HG02970 (cell line): ENCODE data around the gene SH2D7.

Experiments used
- ATAC-seq: cut with Tn5 transposase; IDR thresholded peaks from one replicate; pipeline ENCODE4 v1.9.1; 2021; ENCODE audit warnings: mild to moderate bottlenecking, moderate library complexity, moderate number of reproducible peaks; ENCODE audit not compliant: unreplicated experiment, low FRiP score

The SH2D7 gene

DNA sequence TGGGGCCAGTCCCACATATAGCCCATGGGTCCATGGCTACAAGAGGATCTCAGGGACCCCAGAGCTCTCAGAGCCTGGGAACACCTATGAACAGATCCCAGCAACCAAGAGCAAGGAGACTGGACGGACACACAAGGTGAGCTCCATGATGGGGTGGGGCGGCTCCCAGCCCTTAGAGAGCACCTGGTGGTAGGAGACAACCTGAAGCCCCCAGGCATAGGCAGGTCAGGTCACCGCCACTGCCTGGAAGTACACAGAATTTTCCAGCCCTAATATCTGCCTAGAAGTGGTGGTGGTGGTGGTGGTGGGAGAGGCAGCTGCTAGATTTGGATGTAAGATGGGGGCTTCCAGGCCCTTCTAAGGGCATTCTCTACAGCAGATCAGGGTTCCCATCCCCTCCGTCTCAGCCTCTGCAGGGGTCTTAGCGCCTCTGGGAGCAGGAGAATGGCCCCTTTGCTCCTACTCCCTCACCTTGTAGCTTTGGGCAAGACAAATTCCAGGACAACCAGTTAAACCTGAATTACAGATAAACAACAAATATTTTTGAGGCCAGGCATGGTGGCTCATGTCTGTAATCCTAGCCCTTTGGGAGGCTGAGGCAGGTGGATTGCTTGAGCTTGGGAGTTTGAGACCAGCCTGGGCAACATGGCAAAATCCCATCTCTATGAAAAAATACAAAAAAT lies 9.2 kb downstream of the SH2D7 start:
- no peak for ATAC-seq

DNA sequence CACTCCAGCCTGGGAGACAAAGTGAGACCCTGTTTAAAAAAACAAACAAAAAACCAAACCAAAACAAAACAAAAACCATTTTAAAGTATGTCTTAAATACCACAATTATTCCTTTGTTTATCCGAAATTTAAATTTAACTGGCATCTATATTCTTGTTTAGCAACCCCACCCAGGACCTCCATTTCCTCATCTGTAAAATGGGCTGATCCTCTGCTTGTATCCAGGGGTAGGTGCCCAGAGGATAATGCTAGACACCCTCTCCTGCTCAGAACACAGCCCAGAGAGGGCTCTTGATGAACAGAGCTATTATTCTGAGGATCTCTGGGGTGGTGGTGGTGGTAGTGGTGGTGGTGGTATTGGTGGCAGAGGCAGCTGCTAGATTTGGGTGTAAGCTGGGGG lies 9.8 kb downstream of the SH2D7 start:
- no peak for ATAC-seq

DNA sequence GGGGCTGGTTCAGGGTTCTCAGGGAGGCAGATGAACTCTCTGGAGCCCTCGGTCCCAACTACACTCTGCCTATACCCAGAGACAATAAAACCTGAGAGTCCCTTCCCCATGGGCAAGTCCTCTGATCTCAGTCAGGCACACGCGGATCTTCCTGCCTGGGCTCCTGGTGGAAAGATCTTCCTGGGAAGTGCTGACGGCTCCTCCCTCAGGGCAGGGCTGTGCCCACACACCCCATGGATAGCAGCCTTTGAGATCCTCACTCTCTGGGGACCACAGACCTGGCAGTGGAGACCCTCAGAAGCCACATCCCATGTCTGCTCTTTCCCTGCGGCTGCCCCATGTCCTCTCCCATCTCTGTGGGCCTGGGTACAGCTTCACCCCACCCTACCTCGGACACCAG lies 10.4 kb downstream of the SH2D7 start:
- no peak for ATAC-seq

DNA sequence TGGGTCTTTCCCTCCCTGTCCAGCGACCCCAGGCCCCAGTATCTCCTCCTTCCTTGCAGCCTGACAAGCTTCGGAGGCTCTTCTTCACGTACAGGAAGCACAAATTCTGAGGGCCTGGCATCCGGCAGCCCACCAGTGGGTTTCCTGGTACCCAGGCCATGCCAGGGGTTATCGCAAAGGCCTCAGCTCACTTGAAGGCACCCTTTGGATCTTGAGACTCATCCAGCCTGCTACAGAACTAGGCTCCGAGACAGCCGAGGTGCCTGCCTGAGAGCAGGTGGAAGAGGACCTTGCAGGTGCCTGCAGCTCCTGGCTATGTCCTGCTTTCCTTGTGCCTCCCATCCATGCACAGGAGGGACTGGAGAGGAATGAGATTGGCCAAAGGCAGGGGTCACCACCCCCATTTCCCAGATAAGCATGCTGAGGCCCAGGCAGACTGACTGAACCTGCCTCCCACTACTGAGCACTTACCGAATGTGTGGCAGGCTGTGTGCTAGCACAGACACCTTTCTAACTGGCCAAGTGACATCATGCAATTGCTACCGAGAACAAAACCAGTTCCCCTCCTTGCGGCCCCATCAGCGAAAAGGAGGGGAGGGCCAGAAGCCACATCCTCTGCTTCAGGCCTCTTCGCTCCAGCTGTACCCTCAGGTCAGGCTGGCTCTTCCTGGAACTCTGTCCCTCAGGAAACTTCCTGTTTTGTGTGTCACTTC lies 11.2 kb downstream of the SH2D7 start:
- no peak for ATAC-seq

DNA sequence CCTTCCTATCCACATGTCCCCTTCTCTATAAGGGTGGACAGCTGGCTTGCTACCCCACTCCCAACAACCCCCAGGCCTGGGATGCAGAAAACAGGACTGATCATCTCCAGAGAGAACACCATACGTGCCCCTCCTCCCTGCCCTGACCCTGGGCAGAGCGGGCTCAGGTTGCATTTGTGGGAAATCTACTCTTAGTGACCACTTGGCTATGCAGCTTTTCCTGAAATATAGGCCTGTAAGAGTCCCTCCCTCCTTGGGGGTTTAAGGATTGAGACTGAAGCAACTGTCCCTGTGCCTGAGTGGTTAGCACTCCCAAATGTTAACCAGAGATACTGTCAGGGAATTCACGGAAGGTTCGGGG lies 11.7 kb downstream of the SH2D7 start:
- no peak for ATAC-seq

- no peak for ATAC-seq
These were observed 12.5 kb downstream of the SH2D7 start for GRCh38 chr15:78104566-78105475.

DNA sequence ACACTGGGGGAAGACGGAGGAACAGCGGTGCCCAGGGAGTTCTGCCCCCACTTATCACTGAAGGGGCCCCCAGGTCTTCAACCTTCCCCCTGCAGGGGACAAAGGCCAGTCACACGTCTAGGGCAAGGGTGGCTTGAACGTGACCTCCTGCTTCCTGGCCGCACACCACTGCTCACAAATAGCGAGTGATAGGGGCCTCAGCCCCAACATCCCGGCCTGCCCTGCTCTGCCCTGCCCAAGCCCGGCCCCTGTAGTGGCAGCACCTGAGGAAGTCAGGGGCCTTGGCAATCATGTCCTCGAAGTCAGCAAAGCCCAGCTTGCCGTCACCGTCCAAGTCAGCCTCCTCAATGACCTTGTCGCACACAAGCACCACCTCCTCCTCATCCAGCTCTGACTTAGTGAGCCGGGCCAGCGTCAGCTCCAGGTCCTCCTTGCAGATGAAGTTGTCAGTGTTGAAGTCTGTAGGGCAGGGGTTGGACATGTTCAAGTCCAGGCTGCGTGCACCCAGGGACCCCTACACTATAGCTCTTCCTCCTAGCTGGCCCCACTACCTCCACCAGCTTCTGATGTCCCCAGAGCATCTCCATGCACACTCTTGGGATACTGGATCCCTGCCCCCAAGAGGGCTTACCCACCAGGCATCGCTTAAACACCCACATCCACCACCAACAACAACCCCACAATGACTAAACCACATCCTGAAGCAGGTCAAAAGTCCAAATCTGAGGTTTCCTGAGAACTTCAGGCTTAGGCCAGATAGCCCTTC lies 13.3 kb downstream of the SH2D7 start:
- ATAC-seq = no peak

GRCh38 chr15:78107471-78107870 lies 15.1 kb downstream of the SH2D7 start:
- ATAC-seq = no peak

DNA sequence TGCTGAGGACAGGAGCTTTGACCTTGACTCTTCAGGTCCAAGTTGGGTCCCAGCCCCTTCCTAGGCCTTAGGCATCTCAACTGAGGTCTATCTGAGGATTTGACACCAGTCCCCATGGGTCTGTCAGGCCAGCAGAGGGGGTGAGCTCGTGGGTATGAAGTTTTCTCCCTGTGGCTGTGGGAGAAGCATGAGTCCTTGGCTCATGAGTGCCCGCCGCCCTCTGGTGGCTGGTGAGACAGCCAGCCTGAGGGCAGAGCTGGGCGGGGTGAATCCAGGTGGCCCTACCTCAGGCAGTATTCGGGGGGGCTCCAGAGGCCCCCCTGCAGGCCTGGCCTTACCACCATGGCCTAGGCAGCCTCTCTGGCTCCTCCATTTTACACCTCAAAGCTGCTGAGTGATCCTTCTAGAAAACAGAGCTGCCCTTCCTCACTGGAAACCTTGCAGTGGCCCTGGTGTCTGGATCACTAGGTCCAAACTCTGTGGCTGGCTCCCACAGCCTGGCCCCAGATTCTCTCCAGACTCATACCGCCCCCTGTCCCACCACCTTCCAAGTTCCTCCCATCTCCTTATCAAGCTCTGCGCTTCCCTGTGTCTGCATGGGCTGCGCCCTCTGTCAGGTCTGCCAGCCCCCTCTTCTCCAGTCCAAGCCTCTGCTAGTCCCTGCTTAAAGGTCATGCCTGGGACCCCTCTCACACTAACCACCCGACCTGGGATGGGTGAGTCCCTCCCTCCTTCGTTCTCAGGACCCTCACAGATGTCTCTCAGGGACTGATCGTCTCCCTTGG lies 16.1 kb downstream of the SH2D7 start:
- ATAC-seq = no peak

DNA sequence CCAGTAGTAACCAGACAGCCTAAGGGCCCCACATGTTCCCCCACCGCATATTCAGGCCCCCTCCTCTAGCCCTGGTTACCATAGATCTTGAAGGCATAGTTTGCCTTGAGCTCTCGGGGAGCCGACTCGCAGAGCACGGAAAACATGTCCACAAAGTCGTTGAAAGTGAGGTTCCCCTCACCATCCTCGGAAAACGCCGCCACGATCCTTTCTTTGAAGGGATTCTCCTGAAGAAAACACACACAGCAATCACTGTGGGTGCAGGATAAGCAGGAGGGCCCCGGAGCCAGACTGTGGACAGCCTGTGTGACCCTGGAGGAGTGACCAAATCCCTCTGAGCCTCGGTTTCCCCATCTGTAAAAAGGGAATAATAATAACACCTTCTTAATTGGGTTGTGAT lies 16.8 kb downstream of the SH2D7 start:
- ATAC-seq = no peak

- ATAC-seq = no peak
These were observed 17.7 kb downstream of the SH2D7 start for GRCh38 chr15:78110096-78110495.

- no peak for ATAC-seq
These were observed 18.6 kb downstream of the SH2D7 start for GRCh38 chr15:78110916-78111475.

- no peak for ATAC-seq
These were observed 19.4 kb downstream of the SH2D7 start for GRCh38 chr15:78111788-78112187.

DNA sequence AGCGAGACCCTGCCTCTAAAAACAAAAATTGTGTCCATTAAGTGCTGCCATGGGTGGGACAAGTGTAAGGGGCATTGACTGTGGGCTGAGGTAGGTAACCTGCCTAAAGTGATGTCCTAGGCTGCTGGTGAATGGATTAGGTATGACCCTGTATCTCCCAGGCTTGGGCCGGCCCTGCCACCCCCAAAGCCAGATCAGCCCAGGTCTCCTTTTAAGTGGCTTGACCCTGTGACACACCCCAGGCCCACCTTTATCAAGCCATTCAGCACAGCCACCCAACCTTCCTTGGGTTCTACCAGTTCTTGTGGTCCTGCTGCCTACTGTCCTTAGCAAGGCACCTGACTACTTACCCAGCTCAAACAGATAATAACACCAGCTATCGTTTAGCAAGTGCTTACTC lies 20.2 kb downstream of the SH2D7 start:
- no peak for ATAC-seq

- no peak for ATAC-seq
These were observed 28.2 kb downstream of the SH2D7 start for GRCh38 chr15:78120523-78120922.

DNA sequence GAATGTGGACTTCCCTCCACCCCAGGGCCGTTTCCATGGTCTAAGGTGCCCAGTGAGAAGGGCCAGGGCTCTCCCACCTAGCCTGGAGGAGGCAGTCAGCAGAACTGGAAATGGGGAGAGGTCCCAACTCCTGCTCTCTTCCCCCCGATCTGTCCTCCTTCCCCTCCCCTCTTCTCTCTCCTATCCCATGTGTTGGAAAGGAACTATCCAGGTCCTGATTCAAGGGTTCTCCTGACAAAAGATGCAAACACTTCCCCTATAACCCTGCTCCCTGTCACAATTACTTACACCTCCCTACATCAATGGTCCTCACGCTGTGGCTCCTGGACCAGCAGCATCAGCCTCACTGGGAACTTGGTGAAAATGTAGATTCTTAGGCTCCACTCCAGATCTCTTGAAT lies 32.9 kb downstream of the SH2D7 start:
- no peak for ATAC-seq

DNA sequence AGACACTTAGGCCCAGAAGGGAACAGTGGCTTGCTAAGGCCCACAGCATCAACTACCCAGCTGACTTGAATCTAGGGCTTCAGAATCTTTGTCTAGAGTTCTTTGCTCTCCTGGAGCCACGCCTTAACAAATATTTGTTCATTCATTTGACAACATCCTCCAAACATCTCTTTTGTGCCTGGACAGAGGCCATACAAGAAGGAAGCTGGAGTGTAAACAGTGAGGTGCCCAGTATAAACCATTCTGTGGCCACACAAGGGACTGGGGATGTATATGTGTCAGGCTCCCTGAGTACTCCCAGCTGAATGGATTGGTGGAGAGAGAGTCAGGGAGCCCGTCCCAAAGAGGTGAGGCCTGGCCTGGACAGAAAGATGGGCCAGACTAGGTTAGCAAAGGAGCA lies 35.5 kb downstream of the SH2D7 start:
- no peak for ATAC-seq

- ATAC-seq = no peak
These were observed 36.9 kb downstream of the SH2D7 start for GRCh38 chr15:78129077-78129750.

GRCh38 chr15:78129751-78130287 lies 37.5 kb downstream of the SH2D7 start:
- ATAC-seq = no peak
